Left forelimb (tissue), 1 donor: ENCODE data around the gene TLCD1.
A peak's percentile ranks its signal among the peaks of the same experiment; 100 is the strongest.
"Not testable (repeated sequence)": the region's sequence is repeated elsewhere in the genome, so short reads cannot be mapped to it uniquely, and the experiment has no call there.

ENCODE experiments used
- DNase-seq: peaks from one replicate; pipeline ENCODE4 v3.0.0-alpha.2; 2018; ENCODE audit warnings: low spot score

The TLCD1 gene

GRCh38 chr17:28728364-28729200, 2.5 kb upstream of the TLCD1 start, which contains the start of gene NEK8:
Gene NEK8, plus strand, starts transcription at chr17:28728788. Its CDS starts 26 bp downstream, at chr17:28728814.
- peak; percentile 97 for DNase-seq

- DNase-seq, result peak; percentile 98
These were observed 826 bp upstream of the TLCD1 start for GRCh38 chr17:28726627-28727491.

- peak; percentile 84 for DNase-seq
These were observed 290 bp downstream of the TLCD1 start for GRCh38 chr17:28725660-28726225.

GRCh38 chr17:28725166-28725659, 820 bp downstream of the TLCD1 start:
- DNase-seq, result no peak

- DNase-seq, result no peak
These were observed 1.4 kb downstream of the TLCD1 start for GRCh38 chr17:28724500-28725165.

GRCh38 chr17:28723836-28724499, 2.1 kb downstream of the TLCD1 start:
- DNase-seq, result not testable (repeated sequence)

- DNase-seq, result no peak
These were observed 2.7 kb downstream of the TLCD1 start for GRCh38 chr17:28723159-28723835.

GRCh38 chr17:28722417-28723158, 3.4 kb downstream of the TLCD1 start:
- DNase-seq, result no peak

- not testable (repeated sequence) for DNase-seq
These were observed 5.1 kb downstream of the TLCD1 start for GRCh38 chr17:28720997-28721329.

- no peak for DNase-seq
These were observed 5.6 kb downstream of the TLCD1 start for GRCh38 chr17:28720247-28720996.

- DNase-seq, result no peak
These were observed 7.0 kb downstream of the TLCD1 start for GRCh38 chr17:28719021-28719433.

GRCh38 chr17:28718333-28719020, 7.6 kb downstream of the TLCD1 start:
- no peak for DNase-seq

GRCh38 chr17:28717578-28718332, 8.3 kb downstream of the TLCD1 start, which contains the start of gene RAB34:
Gene RAB34, minus strand, starts transcription at chr17:28717868. Its CDS starts 602 bp downstream, at chr17:28717266.
- peak; percentile 94 for DNase-seq

GRCh38 chr17:28716740-28717577, 9.1 kb downstream of the TLCD1 start:
- no peak for DNase-seq

- DNase-seq, result no peak
These were observed 10.8 kb downstream of the TLCD1 start for GRCh38 chr17:28715217-28715616.

- DNase-seq, result no peak
These were observed 11.8 kb downstream of the TLCD1 start for GRCh38 chr17:28714281-28714680.
